IMR-90 (cell line): ENCODE data around the gene PLA2G4E. TPM values are rescaled to one million over a fixed set of nuclear protein-coding genes. Genes with fewer than 3 reads are reported as not detected.

Source experiments
- ATAC-seq: fragments of 200-7000 bp; cut with Tn5 transposase; 2 replicates; pipeline ENCODE4 v1.9.1; 2020; ENCODE audit warnings: low read depth, mild to moderate bottlenecking, moderate library complexity
- BruUV-seq: library from RNA; stranded (reverse); fragments of 400-500 nt; replicated peaks from 2 replicates; lab custom pipeline; 2021; lab: Mats Ljungman, UMichigan
- CTCF ChIA-PET: fragments of 300-600 bp; formaldehyde crosslinking; extraction: SDS; loops from one replicate; lab custom pipeline; 2021; ENCODE audit warnings: antibody characterized with exemption; lab: Yijun Ruan, JAX
- POLR2A ChIA-PET: fragments of 300-600 bp; sonication (Branson Sonifier 250); formaldehyde crosslinking; loops from one replicate; lab custom pipeline; 2022; ENCODE audit warnings: antibody characterized with exemption; ENCODE audit not compliant: unreplicated experiment; lab: Charles Lee
- DNase-seq: peaks from one replicate; pipeline ENCODE4 v3.0.0; 2013
- H2AFZ ChIP-seq: replicated peaks from 2 replicates; pipeline ENCODE3; 2013; ENCODE audit warnings: low read length, mild to moderate bottlenecking; ENCODE audit not compliant: poor library complexity
- H2AK5ac ChIP-seq: 2 replicates; pipeline ENCODE4 v1.6.1; 2013; ENCODE audit warnings: low read depth, low read length, inconsistent platforms
- H2AK9ac ChIP-seq: replicated peaks from 2 replicates; pipeline ENCODE3; 2013; ENCODE audit warnings: mild to moderate bottlenecking, low read depth, low read length, moderate library complexity; ENCODE audit not compliant: poor library complexity
- H2BK120ac ChIP-seq: 2 replicates; pipeline ENCODE4 v1.6.1; 2013; ENCODE audit warnings: low read depth, low read length, inconsistent platforms
- H2BK15ac ChIP-seq: 3 replicates; pipeline ENCODE4 v1.6.1; 2013; ENCODE audit warnings: low read depth, low read length, inconsistent platforms
- H2BK20ac ChIP-seq: 2 replicates; pipeline ENCODE4 v1.6.1; 2013; ENCODE audit warnings: low read depth, mild to moderate bottlenecking, inconsistent platforms, low read length, moderate library complexity
- H2BK5ac ChIP-seq: 2 replicates; pipeline ENCODE4 v1.6.1; 2013; ENCODE audit warnings: mild to moderate bottlenecking, low read depth, low read length, inconsistent platforms; ENCODE audit not compliant: poor library complexity, severe bottlenecking
- H3K14ac ChIP-seq: replicated peaks from 2 replicates; pipeline ENCODE4 v1.6.1; 2013; ENCODE audit warnings: low read depth, low read length, inconsistent platforms
- H3K18ac ChIP-seq: 2 replicates; pipeline ENCODE4 v1.6.1; 2013; ENCODE audit warnings: low read depth, low read length, control low read depth
- H3K23ac ChIP-seq: 2 replicates; pipeline ENCODE4 v1.6.1; 2013; ENCODE audit warnings: low read depth, low read length, inconsistent platforms
- H3K27ac ChIP-seq: 2 replicates; pipeline ENCODE4 v1.5.1; 2013; ENCODE audit warnings: mild to moderate bottlenecking, control low read depth, low read length; ENCODE audit not compliant: insufficient read depth
- H3K27me3 ChIP-seq: 2 replicates; pipeline ENCODE4 v1.6.1; 2013; ENCODE audit warnings: low read length; ENCODE audit not compliant: control insufficient read depth, insufficient read depth
- H3K36me3 ChIP-seq: 2 replicates; pipeline ENCODE4 v1.6.1; 2013; ENCODE audit warnings: low read length, mixed read lengths; ENCODE audit not compliant: control insufficient read depth, insufficient read depth
- H3K4ac ChIP-seq: 2 replicates; pipeline ENCODE4 v1.6.1; 2013; ENCODE audit warnings: low read depth, low read length, inconsistent platforms
- H3K4me1 ChIP-seq: 2 replicates; pipeline ENCODE4 v1.6.1; 2013; ENCODE audit warnings: low read length, mixed read lengths; ENCODE audit not compliant: control insufficient read depth, insufficient read depth
- H3K4me2 ChIP-seq: 2 replicates; pipeline ENCODE4 v1.6.1; 2013; ENCODE audit warnings: low read depth, mild to moderate bottlenecking, control low read depth, low read length, moderate library complexity
- H3K4me3 ChIP-seq: 2 replicates; pipeline ENCODE4 v1.5.1; 2013; ENCODE audit warnings: low read depth, mild to moderate bottlenecking, control low read depth, low read length, moderate library complexity; ENCODE audit not compliant: insufficient read depth
- H3K56ac ChIP-seq: 2 replicates; pipeline ENCODE4 v1.6.1; 2013; ENCODE audit warnings: low read length, inconsistent platforms; ENCODE audit not compliant: insufficient read depth; ENCODE audit errors: extremely low read depth
- H3K79me1 ChIP-seq, 2 experiments: 2 replicates each; pipeline ENCODE4 v1.6.1; 2013; ENCODE audit warnings: low read length in 2 of 2, inconsistent platforms in 1 of 2, low read depth in 1 of 2
- H3K9ac ChIP-seq: 2 replicates; pipeline ENCODE4 v1.6.1; 2013; ENCODE audit warnings: low read depth, low read length, control low read depth
- H3K9me1 ChIP-seq: 2 replicates; pipeline ENCODE4 v1.6.1; 2013; ENCODE audit warnings: low read length, inconsistent platforms; ENCODE audit not compliant: insufficient read depth
- H3K9me3 ChIP-seq: 2 replicates; pipeline ENCODE4 v1.6.1; 2013; ENCODE audit warnings: low read length; ENCODE audit not compliant: control insufficient read depth, insufficient read depth
- H4K20me1 ChIP-seq: 2 replicates; pipeline ENCODE4 v1.6.1; 2013; ENCODE audit warnings: low read length, inconsistent platforms; ENCODE audit not compliant: insufficient read depth
- H4K5ac ChIP-seq: 2 replicates; pipeline ENCODE4 v1.6.1; 2013; ENCODE audit warnings: mild to moderate bottlenecking, low read depth, low read length, control low read depth
- H4K8ac ChIP-seq, 2 experiments: 2 replicates each; pipeline ENCODE4 v1.6.1; 2013; ENCODE audit warnings: low read depth in 2 of 2, low read length in 2 of 2, control low read depth in 1 of 2, inconsistent platforms in 1 of 2
- H4K91ac ChIP-seq: 2 replicates; pipeline ENCODE4 v1.6.1; 2013; ENCODE audit warnings: low read depth, low read length, inconsistent platforms; ENCODE audit not compliant: insufficient read depth
- BHLHE40 ChIP-seq: fragments of 150-350 bp; IDR thresholded peaks from 2 replicates; pipeline ENCODE4 v1.6.1; 2016; ENCODE audit warnings: mild to moderate bottlenecking, low read depth, low read length
- CEBPB ChIP-seq: IDR thresholded peaks from 2 replicates; pipeline ENCODE4 v1.6.1; 2012; ENCODE audit warnings: low read depth, low read length, improper control_type of control experiment
- CHD1 ChIP-seq: IDR thresholded peaks from 2 replicates; pipeline ENCODE4 v1.6.1; 2012; ENCODE audit warnings: low read depth, low read length, improper control_type of control experiment
- CTCF ChIP-seq: conservative IDR thresholded peaks from 2 replicates; pipeline ENCODE4 v1.5.1; 2012; ENCODE audit warnings: mild to moderate bottlenecking, low read depth, low read length, improper control_type of control experiment
- ELK1 ChIP-seq: fragments of 150-350 bp; IDR thresholded peaks from 2 replicates; pipeline ENCODE4 v1.6.1; 2016; ENCODE audit warnings: low read depth, mild to moderate bottlenecking, low read length, moderate library complexity, borderline replicate concordance
- FOS ChIP-seq: fragments of 150-350 bp; IDR thresholded peaks from 2 replicates; pipeline ENCODE4 v1.6.1; 2016; ENCODE audit warnings: low read depth, low read length
- MAFK ChIP-seq: IDR thresholded peaks from 2 replicates; pipeline ENCODE4 v1.6.1; 2012; ENCODE audit warnings: low read depth, low read length, improper control_type of control experiment
- MAZ ChIP-seq: IDR thresholded peaks from 2 replicates; pipeline ENCODE4 v1.6.1; 2012; ENCODE audit warnings: low read depth, mild to moderate bottlenecking, low read length, improper control_type of control experiment, moderate library complexity, borderline replicate concordance
- MXI1 ChIP-seq: IDR thresholded peaks from 2 replicates; pipeline ENCODE4 v1.6.1; 2012; ENCODE audit warnings: low read depth, mild to moderate bottlenecking, low read length, moderate library complexity, borderline replicate concordance
- NFE2L2 ChIP-seq: fragments of 150-350 bp; IDR thresholded peaks from 2 replicates; pipeline ENCODE4 v1.6.1; 2016; ENCODE audit warnings: low read depth, mild to moderate bottlenecking, low read length
- POLR2A ChIP-seq: IDR thresholded peaks from 2 replicates; pipeline ENCODE4 v1.6.1; 2012; ENCODE audit warnings: mild to moderate bottlenecking, low read depth, low read length
- RAD21 ChIP-seq: IDR thresholded peaks from 2 replicates; pipeline ENCODE4 v1.6.1; 2012; ENCODE audit warnings: low read length, improper control_type of control experiment
- RCOR1 ChIP-seq: IDR thresholded peaks from 2 replicates; pipeline ENCODE4 v1.6.1; 2012; ENCODE audit warnings: mild to moderate bottlenecking, low read length, improper control_type of control experiment; ENCODE audit not compliant: insufficient replicate concordance
- RFX5 ChIP-seq: IDR thresholded peaks from 2 replicates; pipeline ENCODE4 v1.8.0; 2012; ENCODE audit warnings: low read depth, mild to moderate bottlenecking, low read length, moderate library complexity
- SMC3 ChIP-seq: fragments of 150-350 bp; IDR thresholded peaks from 2 replicates; pipeline ENCODE4 v1.6.1; 2016; ENCODE audit warnings: low read depth, mild to moderate bottlenecking, antibody characterized with exemption, low read length, moderate library complexity
- WGBS, 2 experiments: methylation state at CpG; one replicate each; pipeline versions ENCODE4 v1.1.5 to v1.1.7; 2013; ENCODE audit warnings: missing lambda C conversion rate in 2 of 2; ENCODE audit not compliant: insufficient read length in 1 of 2; ENCODE audit errors: extremely low coverage in 2 of 2; 5-methylcytosine and 5-hydroxymethylcytosine counted together
- dilution Hi-C: fragments of 300-500 bp; cut with HindIII; formaldehyde crosslinking; loops from one replicate; pipeline ENCODE4 v1.14.3; 2018; ENCODE audit warnings: low sequenced_read_pairs; ENCODE audit not compliant: unreplicated experiment
- in situ Hi-C: fragments of 300-500 bp; cut with MboI; formaldehyde crosslinking; loops from 3 replicates; pipeline ENCODE4 v1.14.3; 2019; ENCODE audit warnings: low sequenced_read_pairs, inconsistent platforms, mixed read lengths
- intact Hi-C: fragments of 100-400 bp; cut with micrococcal nuclease; formaldehyde crosslinking; loops from 2 replicates; pipeline ENCODE4 v1.10.0; 2022
- polyA plus RNA-seq, 3 experiments: library from polyadenylated mRNA; depleted of rRNA; stranded (reverse); fragments of >200 nt; gene quantifications; 2 replicates each; pipeline ENCODE4 v1.2.3, GENCODE V29; 2012; ENCODE audit warnings: low replicate concordance in 1 of 3
- total RNA-seq: library from RNA; depleted of rRNA; stranded (reverse); fragments of >200 nt; gene quantifications from 2 replicates; pipeline ENCODE4 v1.2.3, GENCODE V29; 2012
- TF ChIP-seq, protein P1 (sequence below): fragments of 150-350 bp; IDR thresholded peaks from 2 replicates; pipeline ENCODE4 v1.6.1; 2017; ENCODE audit warnings: mild to moderate bottlenecking, antibody characterized with exemption, low read length, low read depth

The PLA2G4E gene
- total and polyA plus RNA-seq, 2 of the 4 experiments (the other 2 are of a cell fraction), result not detected

- ATAC-seq, result no peak
- H3K4me3 ChIP-seq, result no peak overlapping the region
- no peaks in the 10 kb centered on the region for H3K9me1 ChIP-seq
- H3K23ac ChIP-seq, result no peak overlapping the region
- H3K4me2 ChIP-seq, result no peak overlapping the region
- H4K20me1 ChIP-seq, result no peaks in the 10 kb centered on the region
- no peak overlapping the region for H3K56ac ChIP-seq
- H2AFZ ChIP-seq, result no peak overlapping the region
- no TSS peak for BruUV-seq
- H3K79me1 ChIP-seq, result no peaks in the 10 kb centered on the region
- no peak overlapping the region for H4K8ac ChIP-seq
- no peak overlapping the region for H2BK120ac ChIP-seq
- POLR2A ChIA-PET, result no interaction called here
- no peak overlapping the region for H2BK20ac ChIP-seq
- no peak overlapping the region for H2BK15ac ChIP-seq
- in situ Hi-C loops, result no loop called here
- H3K18ac ChIP-seq, result no peak overlapping the region
- dilution Hi-C loops, result no loop called here
- H3K27ac ChIP-seq, result no peak overlapping the region
- WGBS, 2 experiments, result no CpG with 5 or more reads among the region's 8 CpGs
- CTCF ChIA-PET, result no interaction called here
- H4K5ac ChIP-seq, result no peak overlapping the region
- no peak overlapping the region for H3K9ac ChIP-seq
- no peak overlapping the region for H3K14ac ChIP-seq
- H3K9me3 ChIP-seq, result no peaks in the 10 kb centered on the region
- H3K4me1 ChIP-seq, result no peaks in the 10 kb centered on the region
- no peak for DNase-seq
- no peaks in the 10 kb centered on the region for H3K36me3 ChIP-seq
- no peak overlapping the region for H4K91ac ChIP-seq
- intact Hi-C loops, result no loop called here
- H3K4ac ChIP-seq, result no peak overlapping the region
- H2AK9ac ChIP-seq, result no peak overlapping the region
- H3K27me3 ChIP-seq, result peaks cover 82% of the 10 kb centered on the region
- no peak overlapping the region for H2AK5ac ChIP-seq
- no peak overlapping the region for H2BK5ac ChIP-seq
- TF ChIP-seq MAFK (no peak), RCOR1 (no peak), NFE2L2 (no peak), ELK1 (no peak), FOS (no peak), RAD21 (no peak), POLR2A (no peak), CEBPB (no peak), MXI1 (no peak), CHD1 (no peak), MAZ (no peak), BHLHE40 (no peak), CTCF (no peak), RFX5 (no peak), SMC3 (no peak)
- TF ChIP-seq, protein P1, sequence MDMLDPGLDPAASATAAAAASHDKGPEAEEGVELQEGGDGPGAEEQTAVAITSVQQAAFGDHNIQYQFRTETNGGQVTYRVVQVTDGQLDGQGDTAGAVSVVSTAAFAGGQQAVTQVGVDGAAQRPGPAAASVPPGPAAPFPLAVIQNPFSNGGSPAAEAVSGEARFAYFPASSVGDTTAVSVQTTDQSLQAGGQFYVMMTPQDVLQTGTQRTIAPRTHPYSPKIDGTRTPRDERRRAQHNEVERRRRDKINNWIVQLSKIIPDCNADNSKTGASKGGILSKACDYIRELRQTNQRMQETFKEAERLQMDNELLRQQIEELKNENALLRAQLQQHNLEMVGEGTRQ, result no peak
Measured at GRCh38 chr15:42048821-42049200, 28.0 kb upstream of the PLA2G4E start.
